ENCODE results near the gene PITPNM3. TPM values are rescaled to one million over a fixed set of nuclear protein-coding genes. Genes with fewer than 3 reads are reported as not detected.

The PITPNM3 gene
- total RNA-seq, 1 experiment from 2014 or later, result 4.2 TPM

DNA sequence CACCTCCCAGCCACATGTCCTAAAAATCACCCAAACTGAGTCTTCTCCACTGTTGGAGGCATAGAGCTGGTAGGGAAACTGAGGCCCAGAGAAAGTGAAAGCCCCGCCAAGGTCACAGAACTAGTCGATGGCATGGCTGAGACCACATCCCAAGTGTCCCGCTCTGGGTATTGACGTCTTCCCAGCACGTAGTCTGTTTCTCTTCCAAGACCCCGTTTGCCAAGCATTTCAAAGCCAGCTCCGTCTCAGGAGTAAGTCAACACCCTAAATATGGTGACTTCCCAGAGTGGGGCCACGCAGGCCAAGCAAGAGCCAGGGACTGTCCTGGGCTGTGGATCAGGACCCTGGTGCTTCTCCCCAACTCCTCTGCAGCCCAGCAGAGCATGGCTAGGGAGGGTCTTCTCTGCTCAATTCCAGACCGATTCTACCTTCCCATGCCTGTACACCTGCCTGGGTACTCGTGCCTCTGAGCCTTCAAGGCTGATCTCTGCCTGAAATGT lies 19.7 kb downstream of the PITPNM3 start:
- no peak overlapping the region for H3K4me2 ChIP-seq (ENCODE audit: low read length)
- RAD21 ChIA-PET (ENCODE audit: low non-redundant PET in 1 of 2, low total read pairs in 2 of 2, uncharacterized antibody in 2 of 2, unreplicated experiment in 2 of 2), result no interaction called here
- POLR2A ChIA-PET, result no interaction called here
- DNase-seq (ENCODE audit: low read depth, low spot score) (no peak), ATAC-seq (no peak)
- H4K20me1 ChIP-seq (ENCODE audit: insufficient read depth), result no peaks in the 10 kb centered on the region
- CTCF ChIA-PET, result no interaction called here
- H3K4me1 ChIP-seq (ENCODE audit: control insufficient read depth in 1 of 2, insufficient read depth in 2 of 2, low read length in 2 of 2), result no peaks in the 10 kb centered on the region
- H3K9me3 ChIP-seq (ENCODE audit: control insufficient read depth in 1 of 2, insufficient read depth in 1 of 2, low read depth in 1 of 2, low read length in 2 of 2), result no peaks in the 10 kb centered on the region
- no peaks in the 10 kb centered on the region for H3K27me3 ChIP-seq (ENCODE audit: insufficient read depth, low read length)
- H3K9ac ChIP-seq (ENCODE audit: low read length), result no peak overlapping the region
- no peaks in the 10 kb centered on the region for H3K79me2 ChIP-seq (ENCODE audit: insufficient read depth, low read length)
- H3K27ac ChIP-seq (ENCODE audit: low read depth, low read length), result no peak overlapping the region
- no peak overlapping the region for H3K4me3 ChIP-seq (replicated peaks in 1 of 2; ENCODE audit: low read depth in 1 of 2, low read length in 2 of 2)
- no peaks in the 10 kb centered on the region for H3K36me3 ChIP-seq (ENCODE audit: control insufficient read depth in 1 of 2, insufficient read depth in 2 of 2, low read length in 2 of 2)
- H3K9me2 ChIP-seq (ENCODE audit: insufficient read depth), result no peaks in the 10 kb centered on the region
- intact Hi-C loops (cut with micrococcal nuclease), result no loop called here
- no TSS peak for BruUV-seq (replicated peaks)
- TF ChIP-seq SRF (IDR thresholded peaks at IDR 0.05; ENCODE audit: low read depth) (no peak), RAD21 (IDR thresholded peaks at IDR 0.05; ENCODE audit: low read depth) (no peak), CBX3 (IDR thresholded peaks at IDR 0.05; ENCODE audit: low read depth) (no peak), TCF7L2 (IDR thresholded peaks at IDR 0.05; ENCODE audit: borderline replicate concordance, extremely low read depth, insufficient read depth, insufficient read length) (no peak), ZNF274 (IDR thresholded peaks at IDR 0.05; ENCODE audit: low read depth, low read length) (no peak), POLR2AphosphoS5 (IDR thresholded peaks at IDR 0.05; ENCODE audit: low read depth, low read length) (no peak), POLR2A (IDR thresholded peaks at IDR 0.05; ENCODE audit: borderline replicate concordance, extremely low read depth, insufficient read depth, insufficient read length) (no peak), EGR1 (IDR thresholded peaks at IDR 0.05; ENCODE audit: low read depth) (no peak), EZH2 (IDR thresholded peaks at IDR 0.05) (no peak)
- TF ChIP-seq, protein P1, sequence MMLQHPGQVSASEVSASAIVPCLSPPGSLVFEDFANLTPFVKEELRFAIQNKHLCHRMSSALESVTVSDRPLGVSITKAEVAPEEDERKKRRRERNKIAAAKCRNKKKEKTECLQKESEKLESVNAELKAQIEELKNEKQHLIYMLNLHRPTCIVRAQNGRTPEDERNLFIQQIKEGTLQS (IDR thresholded peaks at IDR 0.05), result no peak
- TF ChIP-seq, protein P2, sequence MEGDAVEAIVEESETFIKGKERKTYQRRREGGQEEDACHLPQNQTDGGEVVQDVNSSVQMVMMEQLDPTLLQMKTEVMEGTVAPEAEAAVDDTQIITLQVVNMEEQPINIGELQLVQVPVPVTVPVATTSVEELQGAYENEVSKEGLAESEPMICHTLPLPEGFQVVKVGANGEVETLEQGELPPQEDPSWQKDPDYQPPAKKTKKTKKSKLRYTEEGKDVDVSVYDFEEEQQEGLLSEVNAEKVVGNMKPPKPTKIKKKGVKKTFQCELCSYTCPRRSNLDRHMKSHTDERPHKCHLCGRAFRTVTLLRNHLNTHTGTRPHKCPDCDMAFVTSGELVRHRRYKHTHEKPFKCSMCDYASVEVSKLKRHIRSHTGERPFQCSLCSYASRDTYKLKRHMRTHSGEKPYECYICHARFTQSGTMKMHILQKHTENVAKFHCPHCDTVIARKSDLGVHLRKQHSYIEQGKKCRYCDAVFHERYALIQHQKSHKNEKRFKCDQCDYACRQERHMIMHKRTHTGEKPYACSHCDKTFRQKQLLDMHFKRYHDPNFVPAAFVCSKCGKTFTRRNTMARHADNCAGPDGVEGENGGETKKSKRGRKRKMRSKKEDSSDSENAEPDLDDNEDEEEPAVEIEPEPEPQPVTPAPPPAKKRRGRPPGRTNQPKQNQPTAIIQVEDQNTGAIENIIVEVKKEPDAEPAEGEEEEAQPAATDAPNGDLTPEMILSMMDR (IDR thresholded peaks at IDR 0.05 in 2 of 3, conservative IDR thresholded peaks at IDR 0.05 in 1 of 3; ENCODE audit: borderline replicate concordance in 1 of 3, insufficient read depth in 1 of 3, low read depth in 2 of 3, low read length in 2 of 3), result no peak
- TF ChIP-seq, protein P3, sequence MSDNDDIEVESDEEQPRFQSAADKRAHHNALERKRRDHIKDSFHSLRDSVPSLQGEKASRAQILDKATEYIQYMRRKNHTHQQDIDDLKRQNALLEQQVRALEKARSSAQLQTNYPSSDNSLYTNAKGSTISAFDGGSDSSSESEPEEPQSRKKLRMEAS (IDR thresholded peaks at IDR 0.05), result no peak
- H2AFZ ChIP-seq (ENCODE audit: low read depth, low read length, poor library complexity, severe bottlenecking), result no peak overlapping the region

Measured in HCT116 (cell line).